Measurements from ENCODE around the gene PATZ1.

The PATZ1 gene

GRCh38 chr22:31343235-31344191 lies 2.6 kb downstream of the PATZ1 start (continued):
- TF ChIP-seq ATF2 (tag by site-specific recombination; IDR thresholded peaks at IDR 0.05; ENCODE audit: low read depth) (no peak), ZNF335 (tag by site-specific recombination; conservative IDR thresholded peaks at IDR 0.05) (peak; percentile 56), ZSCAN16 (tag by site-specific recombination; IDR thresholded peaks at IDR 0.05) (no peak), TCF7L2 (IDR thresholded peaks at IDR 0.05; ENCODE audit: borderline replicate concordance, low read depth, low read length) (no peak), ZNF121 (tag by site-specific recombination; IDR thresholded peaks at IDR 0.05) (no peak), ZNF10 (tag by site-specific recombination; IDR thresholded peaks at IDR 0.05) (no peak), EGR2 (tag by site-specific recombination; IDR thresholded peaks at IDR 0.05; ENCODE audit: low read depth) (peak; percentile 13; the same call in 1 of the 2 replicates), HOXD13 (CRISPR knock-in tag; IDR thresholded peaks at IDR 0.05; ENCODE audit: borderline replicate concordance) (no peak), ZFP69B (tag by site-specific recombination; IDR thresholded peaks at IDR 0.05) (peak; percentile 54), ZNF266 (tag by site-specific recombination; IDR thresholded peaks at IDR 0.05; ENCODE audit: low read depth) (no peak), ZNF76 (tag by site-specific recombination; IDR thresholded peaks at IDR 0.05; ENCODE audit: borderline replicate concordance, low read depth) (peak; percentile 38; the same call in 1 of the 2 replicates), KLF17 (tag by site-specific recombination; IDR thresholded peaks at IDR 0.05) (no peak), ZNF133 (tag by site-specific recombination; IDR thresholded peaks at IDR 0.05) (no peak), BCL6B (tag by site-specific recombination; IDR thresholded peaks at IDR 0.05) (no peak), ZEB2 (tag by site-specific recombination; IDR thresholded peaks at IDR 0.05) (no peak), ZNF398 (tag by site-specific recombination; IDR thresholded peaks at IDR 0.05) (peak; percentile 68), ZNF544 (tag by site-specific recombination; IDR thresholded peaks at IDR 0.05) (no peak), ZNF488 (tag by site-specific recombination; IDR thresholded peaks at IDR 0.05) (no peak), ZNF221 (tag by site-specific recombination; IDR thresholded peaks at IDR 0.05; ENCODE audit: borderline replicate concordance) (no peak), PRDM2 (tag by site-specific recombination; IDR thresholded peaks at IDR 0.05; ENCODE audit: borderline replicate concordance) (no peak), ZFHX2 (tag by site-specific recombination; conservative IDR thresholded peaks at IDR 0.05) (peak; percentile 49; the same call in 1 of the 2 replicates), SP3 (tag by site-specific recombination; IDR thresholded peaks at IDR 0.05) (no peak), PRDM1 (tag by site-specific recombination; IDR thresholded peaks at IDR 0.05) (no peak), ZSCAN23 (tag by site-specific recombination; IDR thresholded peaks at IDR 0.05) (no peak), PBX3 (CRISPR knock-in tag; IDR thresholded peaks at IDR 0.05) (no peak)
